ENCODE measurements around the gene FSTL5. TPM values are rescaled to one million over a fixed set of nuclear protein-coding genes. Genes with fewer than 3 reads are reported as not detected.

FSTL5 gene
- total RNA-seq, 4 donors from 2014 or later, result not detected

DNA sequence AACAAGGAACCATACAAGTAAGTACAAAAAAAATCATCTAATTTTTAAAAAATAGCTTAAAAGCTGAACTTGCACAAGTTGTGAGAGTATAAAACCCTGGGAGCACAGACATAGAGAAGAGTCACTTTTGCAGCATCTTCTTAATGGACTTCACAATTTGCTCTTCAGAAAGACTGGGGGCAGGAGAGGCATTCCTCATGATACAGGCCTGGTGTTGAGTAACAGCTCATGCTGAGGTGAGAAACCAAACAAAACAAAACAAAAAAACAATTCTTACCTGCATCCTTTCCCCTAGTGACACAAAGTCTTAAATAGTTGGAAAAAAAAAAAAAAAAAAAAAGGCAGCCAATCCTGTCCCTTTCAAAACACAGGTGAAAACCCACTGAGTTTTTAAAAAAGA is 562.8 kb downstream of the FSTL5 start:
- H3K36me3 ChIP-seq, result no peaks in the 10 kb centered on the region
- H3K27me3 ChIP-seq, result no peaks in the 10 kb centered on the region
- intact Hi-C loops (cut with DNase I), result no loop called here
- H3K9me3 ChIP-seq, result peaks cover 0 to 4% (median 0%) of the 10 kb centered on the region in 3 donors
- TF ChIP-seq, protein P1, sequence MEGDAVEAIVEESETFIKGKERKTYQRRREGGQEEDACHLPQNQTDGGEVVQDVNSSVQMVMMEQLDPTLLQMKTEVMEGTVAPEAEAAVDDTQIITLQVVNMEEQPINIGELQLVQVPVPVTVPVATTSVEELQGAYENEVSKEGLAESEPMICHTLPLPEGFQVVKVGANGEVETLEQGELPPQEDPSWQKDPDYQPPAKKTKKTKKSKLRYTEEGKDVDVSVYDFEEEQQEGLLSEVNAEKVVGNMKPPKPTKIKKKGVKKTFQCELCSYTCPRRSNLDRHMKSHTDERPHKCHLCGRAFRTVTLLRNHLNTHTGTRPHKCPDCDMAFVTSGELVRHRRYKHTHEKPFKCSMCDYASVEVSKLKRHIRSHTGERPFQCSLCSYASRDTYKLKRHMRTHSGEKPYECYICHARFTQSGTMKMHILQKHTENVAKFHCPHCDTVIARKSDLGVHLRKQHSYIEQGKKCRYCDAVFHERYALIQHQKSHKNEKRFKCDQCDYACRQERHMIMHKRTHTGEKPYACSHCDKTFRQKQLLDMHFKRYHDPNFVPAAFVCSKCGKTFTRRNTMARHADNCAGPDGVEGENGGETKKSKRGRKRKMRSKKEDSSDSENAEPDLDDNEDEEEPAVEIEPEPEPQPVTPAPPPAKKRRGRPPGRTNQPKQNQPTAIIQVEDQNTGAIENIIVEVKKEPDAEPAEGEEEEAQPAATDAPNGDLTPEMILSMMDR (IDR thresholded peaks at IDR 0.05), result no peak
- no peak for TF ChIP-seq POLR2A (IDR thresholded peaks at IDR 0.05)
- DNase-seq, result no peak
- H3K4me3 ChIP-seq, result no peak overlapping the region
- H3K27ac ChIP-seq, result no peak overlapping the region
- no peaks in the 10 kb centered on the region for H3K4me1 ChIP-seq

- Histone ChIP-seq H3K4me3 (no peak overlapping the region), H3K27me3 (no peaks in the 10 kb centered on the region), H3K27ac (no peak overlapping the region), H3K36me3 (no peaks in the 10 kb centered on the region), H3K9me3 (peaks cover 0 to 4% (median 0%) of the 10 kb centered on the region in 3 donors), H3K4me1 (no peaks in the 10 kb centered on the region)
- WGBS, 2 donors, result 61 to 63% methylated on average over 2 of the region's 2 CpGs
- intact Hi-C loops (cut with DNase I), result no loop called here
- TF ChIP-seq, protein P1 (IDR thresholded peaks at IDR 0.05), result no peak
- TF ChIP-seq POLR2A (IDR thresholded peaks at IDR 0.05), result no peak
- DNase-seq, result no peak
These were observed 568.5 kb downstream of the FSTL5 start for GRCh38 chr4:161595230-161595771.

GRCh38 chr4:161585011-161585410 is 578.8 kb downstream of the FSTL5 start:
- no peak overlapping the region for H3K27ac ChIP-seq
- H3K4me1 ChIP-seq, result no peaks in the 10 kb centered on the region
- no peaks in the 10 kb centered on the region for H3K36me3 ChIP-seq
- H3K27me3 ChIP-seq, result no peaks in the 10 kb centered on the region
- no peak overlapping the region for H3K4me3 ChIP-seq
- peaks cover 0 to 3% (median 0%) of the 10 kb centered on the region in 3 donors for H3K9me3 ChIP-seq
- WGBS, 2 donors, result 55 to 62% methylated on average over 6 of the region's 6 CpGs
- DNase-seq, result no peak
- TF ChIP-seq, protein P1 (IDR thresholded peaks at IDR 0.05), result no peak
- TF ChIP-seq POLR2A (IDR thresholded peaks at IDR 0.05), result no peak
- intact Hi-C loops (cut with DNase I), result no loop called here

- Histone ChIP-seq H3K36me3 (no peaks in the 10 kb centered on the region), H3K9me3 (no peaks in the 10 kb centered on the region), H3K4me3 (no peak overlapping the region), H3K27ac (no peak overlapping the region), H3K4me1 (no peaks in the 10 kb centered on the region), H3K27me3 (no peaks in the 10 kb centered on the region)
- TF ChIP-seq POLR2A (IDR thresholded peaks at IDR 0.05), result no peak
- TF ChIP-seq, protein P1 (IDR thresholded peaks at IDR 0.05), result no peak
- DNase-seq, result no peak
- intact Hi-C loops (cut with DNase I), result no loop called here
These were observed 580.3 kb downstream of the FSTL5 start for GRCh38 chr4:161583549-161583948.

DNA sequence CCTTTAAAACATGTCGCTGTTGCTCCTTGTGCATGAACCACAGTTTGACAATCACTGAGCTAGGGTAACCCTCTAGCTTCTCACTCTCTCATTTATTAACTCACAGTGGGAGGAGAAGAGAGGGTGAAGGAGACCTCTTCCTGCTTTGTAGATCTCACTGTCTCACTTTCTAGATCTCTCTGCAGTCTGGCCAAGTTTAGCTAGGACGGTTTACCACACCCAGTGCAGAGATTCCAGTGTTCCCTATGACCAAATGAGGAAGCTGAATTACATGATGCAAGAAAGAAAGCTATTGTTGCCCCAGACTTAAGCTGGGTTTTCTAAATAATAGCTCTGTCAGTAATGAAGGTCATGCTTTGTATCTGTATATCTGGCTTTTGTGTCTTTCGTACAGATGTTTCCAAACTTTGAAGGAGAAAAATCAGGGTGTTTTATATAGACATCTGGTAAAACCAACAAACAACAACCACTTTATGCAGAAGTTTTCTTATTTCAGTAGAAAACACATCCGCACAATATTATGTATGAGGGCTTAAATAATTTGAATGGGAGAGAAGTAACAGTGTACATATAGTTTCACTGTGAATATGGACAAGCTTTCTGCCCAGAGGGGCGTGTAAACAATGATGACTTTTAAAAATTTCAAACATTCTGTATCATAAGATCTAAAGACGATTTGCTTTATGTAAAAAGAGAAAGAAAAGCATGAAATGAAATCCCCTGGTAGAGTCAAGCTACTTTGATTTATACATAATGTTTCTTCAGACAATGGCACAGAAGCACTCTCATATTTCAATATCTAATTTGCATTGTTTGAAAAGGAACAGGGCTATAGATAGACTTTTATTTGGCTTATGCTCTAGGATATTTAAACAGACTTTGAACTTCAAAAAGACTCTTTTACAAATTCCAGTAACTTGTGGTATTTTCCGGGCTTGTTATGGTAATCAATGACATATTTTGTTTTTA is 582.3 kb downstream of the FSTL5 start:
- TF ChIP-seq POLR2A (IDR thresholded peaks at IDR 0.05), result no peak
- TF ChIP-seq, protein P1 (IDR thresholded peaks at IDR 0.05), result no peak
- intact Hi-C loops (cut with DNase I), result no loop called here
- no peak overlapping the region for H3K27ac ChIP-seq
- no peaks in the 10 kb centered on the region for H3K36me3 ChIP-seq
- 38 to 43% methylated on average over 7 of the region's 7 CpGs for WGBS, 2 donors
- DNase-seq, result no peak
- no peaks in the 10 kb centered on the region for H3K4me1 ChIP-seq
- no peaks in the 10 kb centered on the region for H3K9me3 ChIP-seq
- H3K4me3 ChIP-seq, result no peak overlapping the region
- H3K27me3 ChIP-seq, result no peaks in the 10 kb centered on the region

Data from esophagus squamous epithelium (tissue), 5 donors.